GM19463 (cell line): ENCODE measurements around the gene RAPGEF3.

Source experiments
- ATAC-seq: cut with Tn5 transposase; IDR thresholded peaks from one replicate; pipeline ENCODE4 v1.9.1; 2021; ENCODE audit warnings: mild to moderate bottlenecking, moderate library complexity; ENCODE audit not compliant: unreplicated experiment

RAPGEF3 gene

GRCh38 chr12:47757840-47758583 lies 668 bp downstream of the RAPGEF3 start:
- no peak for ATAC-seq

GRCh38 chr12:47757364-47757839 lies 1.3 kb downstream of the RAPGEF3 start:
- ATAC-seq, result no peak

- peak; percentile 63 for ATAC-seq
Measured at GRCh38 chr12:47755655-47756562, 2.8 kb downstream of the RAPGEF3 start.

GRCh38 chr12:47754881-47755280 lies 3.8 kb downstream of the RAPGEF3 start:
- ATAC-seq, result peak; percentile 13

- ATAC-seq, result no peak
Measured at GRCh38 chr12:47754126-47754525, 4.6 kb downstream of the RAPGEF3 start.

- peak; percentile 28 for ATAC-seq
Measured at GRCh38 chr12:47753021-47754001, 5.4 kb downstream of the RAPGEF3 start.

GRCh38 chr12:47752552-47752951 lies 6.1 kb downstream of the RAPGEF3 start:
- ATAC-seq, result no peak

- ATAC-seq, result no peak
Measured at GRCh38 chr12:47752121-47752520, 6.6 kb downstream of the RAPGEF3 start.

GRCh38 chr12:47751561-47751960 lies 7.1 kb downstream of the RAPGEF3 start:
- no peak for ATAC-seq

GRCh38 chr12:47750916-47751470 lies 7.7 kb downstream of the RAPGEF3 start:
- no peak for ATAC-seq

- no peak for ATAC-seq
Measured at GRCh38 chr12:47750229-47750798, 8.4 kb downstream of the RAPGEF3 start.

- ATAC-seq, result no peak
Measured at GRCh38 chr12:47748899-47749298, 9.8 kb downstream of the RAPGEF3 start.

- no peak for ATAC-seq
Measured at GRCh38 chr12:47748507-47748828, 10.2 kb downstream of the RAPGEF3 start.

- ATAC-seq, result no peak
Measured at GRCh38 chr12:47747596-47748506, 10.8 kb downstream of the RAPGEF3 start.

GRCh38 chr12:47747126-47747525 lies 11.6 kb downstream of the RAPGEF3 start:
- ATAC-seq, result peak; percentile 61

GRCh38 chr12:47746523-47746922 lies 12.2 kb downstream of the RAPGEF3 start:
- ATAC-seq, result no peak

GRCh38 chr12:47746073-47746472 lies 12.6 kb downstream of the RAPGEF3 start:
- ATAC-seq, result no peak

- no peak for ATAC-seq
Measured at GRCh38 chr12:47745485-47746041, 13.1 kb downstream of the RAPGEF3 start.
